ENCODE data around the gene MMP20. TPM values are rescaled to one million over a fixed set of nuclear protein-coding genes. Genes with fewer than 3 reads are reported as not detected.

Gene MMP20
- total and polyA plus RNA-seq, 2 of the 13 experiments (the other 11 are each of a cell fraction or from before 2014, with no cell fraction given), result 0.05 TPM; not detected in 1

DNA sequence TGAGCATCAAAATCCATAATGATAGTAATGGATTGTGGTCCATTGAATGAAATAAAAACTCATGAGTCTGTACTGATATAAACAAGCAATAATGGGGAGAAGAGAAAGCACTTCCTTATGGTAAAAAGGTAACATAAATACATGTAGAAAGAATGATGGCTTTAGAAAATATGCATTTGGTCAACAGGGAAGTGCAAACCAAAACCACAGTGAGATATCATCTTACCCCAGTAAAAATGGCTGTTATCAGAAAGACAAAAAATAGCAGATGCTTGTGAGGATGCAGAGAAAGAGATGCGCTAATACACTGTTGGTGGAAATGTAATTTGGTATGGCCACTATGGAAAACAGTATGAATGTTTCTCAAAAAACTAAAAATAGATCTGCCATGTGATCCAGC is 6.9 kb upstream of the MMP20 start (continued):
- TF ChIP-seq, protein P1, sequence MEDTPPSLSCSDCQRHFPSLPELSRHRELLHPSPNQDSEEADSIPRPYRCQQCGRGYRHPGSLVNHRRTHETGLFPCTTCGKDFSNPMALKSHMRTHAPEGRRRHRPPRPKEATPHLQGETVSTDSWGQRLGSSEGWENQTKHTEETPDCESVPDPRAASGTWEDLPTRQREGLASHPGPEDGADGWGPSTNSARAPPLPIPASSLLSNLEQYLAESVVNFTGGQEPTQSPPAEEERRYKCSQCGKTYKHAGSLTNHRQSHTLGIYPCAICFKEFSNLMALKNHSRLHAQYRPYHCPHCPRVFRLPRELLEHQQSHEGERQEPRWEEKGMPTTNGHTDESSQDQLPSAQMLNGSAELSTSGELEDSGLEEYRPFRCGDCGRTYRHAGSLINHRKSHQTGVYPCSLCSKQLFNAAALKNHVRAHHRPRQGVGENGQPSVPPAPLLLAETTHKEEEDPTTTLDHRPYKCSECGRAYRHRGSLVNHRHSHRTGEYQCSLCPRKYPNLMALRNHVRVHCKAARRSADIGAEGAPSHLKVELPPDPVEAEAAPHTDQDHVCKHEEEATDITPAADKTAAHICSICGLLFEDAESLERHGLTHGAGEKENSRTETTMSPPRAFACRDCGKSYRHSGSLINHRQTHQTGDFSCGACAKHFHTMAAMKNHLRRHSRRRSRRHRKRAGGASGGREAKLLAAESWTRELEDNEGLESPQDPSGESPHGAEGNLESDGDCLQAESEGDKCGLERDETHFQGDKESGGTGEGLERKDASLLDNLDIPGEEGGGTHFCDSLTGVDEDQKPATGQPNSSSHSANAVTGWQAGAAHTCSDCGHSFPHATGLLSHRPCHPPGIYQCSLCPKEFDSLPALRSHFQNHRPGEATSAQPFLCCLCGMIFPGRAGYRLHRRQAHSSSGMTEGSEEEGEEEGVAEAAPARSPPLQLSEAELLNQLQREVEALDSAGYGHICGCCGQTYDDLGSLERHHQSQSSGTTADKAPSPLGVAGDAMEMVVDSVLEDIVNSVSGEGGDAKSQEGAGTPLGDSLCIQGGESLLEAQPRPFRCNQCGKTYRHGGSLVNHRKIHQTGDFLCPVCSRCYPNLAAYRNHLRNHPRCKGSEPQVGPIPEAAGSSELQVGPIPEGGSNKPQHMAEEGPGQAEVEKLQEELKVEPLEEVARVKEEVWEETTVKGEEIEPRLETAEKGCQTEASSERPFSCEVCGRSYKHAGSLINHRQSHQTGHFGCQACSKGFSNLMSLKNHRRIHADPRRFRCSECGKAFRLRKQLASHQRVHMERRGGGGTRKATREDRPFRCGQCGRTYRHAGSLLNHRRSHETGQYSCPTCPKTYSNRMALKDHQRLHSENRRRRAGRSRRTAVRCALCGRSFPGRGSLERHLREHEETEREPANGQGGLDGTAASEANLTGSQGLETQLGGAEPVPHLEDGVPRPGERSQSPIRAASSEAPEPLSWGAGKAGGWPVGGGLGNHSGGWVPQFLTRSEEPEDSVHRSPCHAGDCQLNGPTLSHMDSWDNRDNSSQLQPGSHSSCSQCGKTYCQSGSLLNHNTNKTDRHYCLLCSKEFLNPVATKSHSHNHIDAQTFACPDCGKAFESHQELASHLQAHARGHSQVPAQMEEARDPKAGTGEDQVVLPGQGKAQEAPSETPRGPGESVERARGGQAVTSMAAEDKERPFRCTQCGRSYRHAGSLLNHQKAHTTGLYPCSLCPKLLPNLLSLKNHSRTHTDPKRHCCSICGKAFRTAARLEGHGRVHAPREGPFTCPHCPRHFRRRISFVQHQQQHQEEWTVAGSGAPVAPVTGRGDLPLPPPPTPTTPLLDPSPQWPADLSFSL (CRISPR knock-in tag; IDR thresholded peaks at IDR 0.05), result no peak
- TF ChIP-seq FOXJ3 (CRISPR knock-in tag; IDR thresholded peaks at IDR 0.05; ENCODE audit: borderline replicate concordance) (no peak), RCOR2 (CRISPR knock-in tag; IDR thresholded peaks at IDR 0.05) (no peak), ZNF776 (CRISPR knock-in tag; IDR thresholded peaks at IDR 0.05) (no peak), TOE1 (CRISPR knock-in tag; IDR thresholded peaks at IDR 0.05) (no peak), NFIB (CRISPR knock-in tag; IDR thresholded peaks at IDR 0.05; ENCODE audit: borderline replicate concordance) (no peak), ZFP90 (CRISPR knock-in tag; IDR thresholded peaks at IDR 0.05; ENCODE audit: borderline replicate concordance) (no peak), ZNF792 (CRISPR knock-in tag; IDR thresholded peaks at IDR 0.05) (no peak)
- TF ChIP-seq, protein P2, sequence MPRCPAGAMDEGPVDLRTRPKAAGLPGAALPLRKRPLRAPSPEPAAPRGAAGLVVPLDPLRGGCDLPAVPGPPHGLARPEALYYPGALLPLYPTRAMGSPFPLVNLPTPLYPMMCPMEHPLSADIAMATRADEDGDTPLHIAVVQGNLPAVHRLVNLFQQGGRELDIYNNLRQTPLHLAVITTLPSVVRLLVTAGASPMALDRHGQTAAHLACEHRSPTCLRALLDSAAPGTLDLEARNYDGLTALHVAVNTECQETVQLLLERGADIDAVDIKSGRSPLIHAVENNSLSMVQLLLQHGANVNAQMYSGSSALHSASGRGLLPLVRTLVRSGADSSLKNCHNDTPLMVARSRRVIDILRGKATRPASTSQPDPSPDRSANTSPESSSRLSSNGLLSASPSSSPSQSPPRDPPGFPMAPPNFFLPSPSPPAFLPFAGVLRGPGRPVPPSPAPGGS (CRISPR knock-in tag; IDR thresholded peaks at IDR 0.05), result no peak

All from HepG2 (cell line).